ENCODE measurements around the gene ETV2. TPM values are rescaled to one million over a fixed set of nuclear protein-coding genes. Genes with fewer than 3 reads are reported as not detected.
"Not testable (repeated sequence)": the region's sequence is repeated elsewhere in the genome, so short reads cannot be mapped to it uniquely, and the experiment has no call there.

The ETV2 gene, protein sequence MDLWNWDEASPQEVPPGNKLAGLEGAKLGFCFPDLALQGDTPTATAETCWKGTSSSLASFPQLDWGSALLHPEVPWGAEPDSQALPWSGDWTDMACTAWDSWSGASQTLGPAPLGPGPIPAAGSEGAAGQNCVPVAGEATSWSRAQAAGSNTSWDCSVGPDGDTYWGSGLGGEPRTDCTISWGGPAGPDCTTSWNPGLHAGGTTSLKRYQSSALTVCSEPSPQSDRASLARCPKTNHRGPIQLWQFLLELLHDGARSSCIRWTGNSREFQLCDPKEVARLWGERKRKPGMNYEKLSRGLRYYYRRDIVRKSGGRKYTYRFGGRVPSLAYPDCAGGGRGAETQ
- 0.82 TPM for total RNA-seq

- no peak for FAIRE-seq
- no peak for DNase-seq (ENCODE audit: low spot score in 2 of 2)
These were observed at the start of gene ETV2 for GRCh38 chr19:35641515-35642151. TSS of gene ETV2 (plus strand) at chr19:35641745. CDS start at chr19:35642461, 716 bp downstream.

- FAIRE-seq (no peak), DNase-seq (ENCODE audit: low spot score in 2 of 2) (peak in 1 of 2 donors; percentile 37)
These were observed 49.3 kb upstream of the ETV2 start for GRCh38 chr19:35592226-35592625.

- not testable (repeated sequence) for DNase-seq (ENCODE audit: low spot score in 2 of 2)
These were observed 46.5 kb upstream of the ETV2 start for GRCh38 chr19:35595026-35595425.

GRCh38 chr19:35595928-35596327 is 45.6 kb upstream of the ETV2 start:
- no peak for FAIRE-seq
- DNase-seq (ENCODE audit: low spot score in 2 of 2), result no peak

More at GRCh38 chr19:35595026-35595425, 46.5 kb upstream of the ETV2 start:
- not testable (repeated sequence) for FAIRE-seq

DNA sequence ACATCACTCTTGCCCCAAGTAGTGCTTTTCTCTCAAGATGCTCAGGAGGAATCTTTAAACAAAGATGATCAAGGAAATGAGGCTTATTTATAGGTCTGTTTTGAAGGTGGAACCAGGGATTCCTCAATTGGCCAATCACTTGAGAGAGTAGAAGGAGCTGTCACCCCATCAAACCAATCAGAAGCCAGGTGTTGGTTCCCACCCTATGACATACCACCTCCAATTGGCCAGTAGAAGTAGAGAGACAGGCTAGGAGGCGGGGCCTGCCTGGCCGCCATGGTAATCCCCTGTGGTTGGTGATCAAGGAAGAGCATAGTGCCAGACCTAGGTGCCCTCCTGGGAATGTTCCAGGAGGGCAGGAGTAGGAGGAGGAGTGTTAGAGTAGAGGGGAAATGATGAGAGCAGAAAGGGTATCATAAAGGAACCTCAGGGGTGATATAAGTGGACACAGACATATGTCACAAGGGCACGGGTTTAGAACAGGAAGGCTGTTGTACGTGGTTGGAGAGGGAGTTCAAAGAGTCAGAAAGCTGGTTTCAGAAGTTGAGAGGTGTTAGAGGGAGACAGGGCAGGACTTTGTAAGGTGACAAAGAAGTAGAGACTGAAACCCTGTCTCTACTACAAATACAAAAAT is 45.1 kb upstream of the ETV2 start:
- FAIRE-seq (no peak), DNase-seq (ENCODE audit: low spot score in 2 of 2) (no peak)

DNA sequence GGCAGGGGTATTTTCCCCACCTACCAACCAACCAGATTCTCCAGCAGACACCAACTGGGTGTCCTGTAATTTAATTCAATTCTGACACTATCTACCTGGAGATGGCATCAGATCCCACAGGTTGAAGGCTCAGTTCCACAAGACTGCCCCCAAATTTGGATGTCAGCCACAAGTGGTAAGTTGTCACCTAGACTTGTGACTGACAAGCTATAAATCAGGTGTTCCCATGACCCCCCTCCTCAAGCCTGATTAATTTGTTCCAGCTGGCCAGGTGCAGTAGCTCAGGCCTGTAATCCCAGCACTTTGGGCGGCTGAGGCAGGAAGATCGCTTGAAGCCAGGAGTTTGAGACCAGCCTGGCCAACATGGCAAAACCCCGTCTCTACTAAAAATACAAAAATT is 39.6 kb upstream of the ETV2 start:
- DNase-seq (ENCODE audit: low spot score in 2 of 2), result no peak
- FAIRE-seq, result no peak

GRCh38 chr19:35604436-35604835 is 37.1 kb upstream of the ETV2 start:
- not testable (repeated sequence) for FAIRE-seq; DNase-seq (ENCODE audit: low spot score in 2 of 2)

GRCh38 chr19:35607170-35607569 is 34.4 kb upstream of the ETV2 start:
- FAIRE-seq, result not testable (repeated sequence)

DNA sequence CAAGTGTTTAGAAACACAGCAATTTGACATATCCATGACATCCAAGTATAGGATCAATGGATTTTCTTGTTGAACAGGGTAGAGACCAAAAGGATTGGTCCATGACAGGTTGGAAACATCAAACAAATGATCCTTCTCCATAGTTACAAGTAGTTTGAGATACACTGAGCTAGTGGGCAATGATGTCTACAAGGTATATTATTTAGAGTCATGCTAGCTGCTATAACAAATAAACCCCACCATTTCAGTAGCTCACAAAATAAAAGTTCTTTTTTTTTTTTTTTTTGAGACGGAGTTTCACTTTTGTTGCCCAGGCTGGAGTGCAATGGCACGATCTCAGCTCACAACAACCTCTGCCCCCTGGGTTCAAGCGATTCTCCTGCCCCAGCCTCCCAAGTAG is 33.9 kb upstream of the ETV2 start:
- DNase-seq (ENCODE audit: low spot score in 2 of 2), result no peak
- FAIRE-seq, result no peak

More at GRCh38 chr19:35607170-35607569, 34.4 kb upstream of the ETV2 start:
- not testable (repeated sequence) for DNase-seq (ENCODE audit: low spot score in 2 of 2)

DNA sequence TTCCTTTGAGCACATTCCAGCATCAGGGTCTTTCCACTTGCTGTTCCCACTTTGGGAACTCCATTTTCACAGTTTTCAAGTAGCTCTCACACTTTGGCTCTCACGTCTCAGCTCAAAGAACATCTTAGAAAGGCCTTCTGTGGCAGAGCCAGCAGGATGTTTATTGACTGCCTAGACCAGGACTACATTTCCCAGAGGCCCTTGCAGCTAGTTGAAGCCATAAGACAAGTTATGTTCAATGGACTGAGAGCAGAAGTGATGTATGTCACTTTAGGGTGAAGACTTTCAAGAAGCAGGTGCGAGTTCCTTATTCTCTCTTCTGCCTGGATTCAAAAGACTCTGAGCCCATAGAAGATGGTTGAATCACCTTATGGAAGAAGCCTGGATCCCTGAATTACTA is 33.3 kb upstream of the ETV2 start:
- FAIRE-seq (no peak), DNase-seq (ENCODE audit: low spot score in 2 of 2) (no peak)

GRCh38 chr19:35609851-35610353 is 31.6 kb upstream of the ETV2 start:
- DNase-seq (ENCODE audit: low spot score in 2 of 2) (no peak), FAIRE-seq (no peak)

- no peak for FAIRE-seq
- no peak for DNase-seq (ENCODE audit: low spot score in 2 of 2)
These were observed 29.4 kb upstream of the ETV2 start for GRCh38 chr19:35612224-35612558.

GRCh38 chr19:35612559-35613321 is 28.8 kb upstream of the ETV2 start, which contains the start of gene HAUS5:
TSS of gene HAUS5 (plus strand) at chr19:35612735. CDS start at chr19:35612795, 60 bp downstream.
- DNase-seq (ENCODE audit: low spot score in 2 of 2) (peak; percentile 88 to 98), FAIRE-seq (no peak)

DNA sequence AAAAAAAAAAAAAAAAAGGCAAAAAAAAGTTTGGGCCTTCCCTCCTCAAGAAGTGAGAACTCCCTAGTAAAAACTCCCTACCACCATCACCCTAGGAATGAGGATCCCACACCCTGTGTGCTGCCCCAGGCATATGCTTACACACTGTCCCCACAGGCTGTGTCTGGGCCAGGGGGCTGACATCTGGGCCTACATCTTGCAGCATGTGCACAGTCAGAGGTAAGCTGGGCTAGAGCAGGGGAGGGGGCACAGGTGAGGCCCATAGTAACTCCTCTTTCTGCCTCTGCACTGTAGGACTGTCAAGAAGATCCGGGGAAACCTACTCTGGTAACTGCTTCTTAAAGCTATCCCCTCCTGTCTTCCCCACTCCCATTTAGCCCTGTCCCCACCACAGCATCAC is 28.0 kb upstream of the ETV2 start:
- FAIRE-seq, result no peak
- DNase-seq (ENCODE audit: low spot score in 2 of 2), result no peak

GRCh38 chr19:35615036-35615435 is 26.5 kb upstream of the ETV2 start:
- DNase-seq (ENCODE audit: low spot score in 2 of 2), result no peak
- FAIRE-seq, result no peak

DNA sequence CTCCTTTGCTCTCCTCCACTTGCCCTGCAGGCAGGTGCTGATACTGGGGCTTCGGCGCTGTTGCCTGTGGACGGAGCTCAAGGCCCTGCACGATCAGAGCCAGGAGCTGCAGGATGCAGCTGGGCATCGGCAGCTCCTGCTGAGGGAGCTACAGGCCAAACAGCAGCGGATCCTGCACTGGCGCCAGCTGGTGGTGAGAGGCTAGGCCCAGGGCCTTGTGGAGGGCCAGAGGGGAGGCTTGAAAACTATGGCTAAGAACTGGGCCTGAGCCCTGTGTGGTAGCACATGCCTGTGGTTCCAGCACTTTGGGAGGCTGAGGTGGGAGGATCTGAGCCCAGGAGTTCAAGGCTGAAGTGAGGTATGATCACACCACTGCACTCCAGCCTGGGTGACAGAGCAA is 22.7 kb upstream of the ETV2 start:
- FAIRE-seq, result no peak
- no peak for DNase-seq (ENCODE audit: low spot score in 2 of 2)

- FAIRE-seq, result no peak
- DNase-seq (ENCODE audit: low spot score in 2 of 2), result no peak
These were observed 22.1 kb upstream of the ETV2 start for GRCh38 chr19:35619290-35619923.

DNA sequence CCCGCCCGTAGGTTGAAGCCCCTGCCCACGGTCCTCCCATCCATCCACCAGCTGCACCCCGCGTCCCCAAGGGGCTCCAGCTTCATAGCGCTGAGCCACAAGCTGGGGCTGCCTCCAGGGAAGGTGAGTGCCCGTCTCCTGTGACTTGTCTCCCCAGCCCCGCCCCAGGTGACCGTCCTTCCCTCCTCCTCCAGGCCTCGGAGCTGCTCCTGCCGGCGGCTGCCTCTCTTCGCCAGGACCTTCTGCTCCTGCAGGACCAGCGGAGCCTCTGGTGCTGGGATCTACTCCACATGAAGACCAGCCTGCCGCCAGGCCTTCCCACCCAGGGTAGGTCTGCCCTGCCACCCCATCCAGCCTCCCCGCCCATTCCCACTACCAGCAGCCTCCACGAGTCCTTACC is 21.5 kb upstream of the ETV2 start:
- FAIRE-seq (no peak), DNase-seq (ENCODE audit: low spot score in 2 of 2) (no peak)

DNA sequence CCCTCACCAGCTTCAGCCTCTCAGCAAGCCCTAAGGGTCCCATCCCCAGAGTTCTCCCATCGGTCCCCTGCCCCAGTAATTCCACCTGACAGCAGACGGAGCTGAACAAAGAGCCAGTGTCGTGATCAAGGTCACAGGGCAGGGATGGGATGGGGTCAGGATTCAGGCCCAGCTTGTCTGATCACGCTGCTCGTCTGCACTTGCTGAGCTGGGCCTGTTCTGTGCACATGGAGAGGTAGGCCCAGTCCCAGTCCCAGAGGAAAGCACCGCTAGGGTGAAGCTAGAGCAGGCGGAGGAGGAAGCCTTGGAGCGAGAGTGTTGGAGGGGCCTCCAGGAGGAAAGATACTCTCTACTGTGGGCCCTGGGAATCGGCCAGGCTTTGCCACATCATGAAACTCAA is 19.8 kb upstream of the ETV2 start:
- DNase-seq (ENCODE audit: low spot score in 2 of 2), result no peak
- no peak for FAIRE-seq

- no peak for FAIRE-seq
- DNase-seq (ENCODE audit: low spot score in 2 of 2), result no peak
These were observed 18.8 kb upstream of the ETV2 start for GRCh38 chr19:35622750-35623149.

Measured in frontal cortex (tissue), 4 donors.